Measurements from ENCODE around the gene PDE8B. TPM values are rescaled to one million over a fixed set of nuclear protein-coding genes. Genes with fewer than 3 reads are reported as not detected.
A peak's percentile ranks its signal among the peaks of the same experiment; 100 is the strongest.

PDE8B gene
- total RNA-seq, 4 donors from 2014 or later: 1.1 to 3.9 (median 1.5) TPM

GRCh38 chr5:77208507-77209163 is 1.8 kb upstream of the PDE8B start:
- H3K27ac ChIP-seq: no peak overlapping the region
- TF ChIP-seq CTCF (IDR thresholded peaks at IDR 0.05) (no peak), POLR2A (IDR thresholded peaks at IDR 0.05) (no peak), POLR2AphosphoS5 (IDR thresholded peaks at IDR 0.05) (no peak), EP300 (IDR thresholded peaks at IDR 0.05) (no peak)
- no peaks in the 10 kb centered on the region for H3K36me3 ChIP-seq
- H3K9me3 ChIP-seq: no peaks in the 10 kb centered on the region
- peaks cover 33% of the 10 kb centered on the region for H3K27me3 ChIP-seq
- DNase-seq (ENCODE audit: low spot score in 2 of 2): no peak
- WGBS: 86% methylated on average over 1 of the region's 1 CpG
- H3K4me1 ChIP-seq: peaks cover 18% of the 10 kb centered on the region
- H3K4me3 ChIP-seq: no peak overlapping the region

GRCh38 chr5:77209495-77210090 is 887 bp upstream of the PDE8B start:
- Histone ChIP-seq H3K9me3 (no peaks in the 10 kb centered on the region), H3K27ac (no peak overlapping the region), H3K27me3 (peaks cover 40% of the 10 kb centered on the region), H3K4me3 (peak overlapping the region; percentile 73), H3K36me3 (no peaks in the 10 kb centered on the region), H3K4me1 (peaks cover 18% of the 10 kb centered on the region)
- 69% methylated on average over 14 of the region's 14 CpGs for WGBS
- DNase-seq (ENCODE audit: low spot score in 2 of 2): no peak
- TF ChIP-seq POLR2AphosphoS5 (IDR thresholded peaks at IDR 0.05) (no peak), CTCF (IDR thresholded peaks at IDR 0.05) (no peak), EP300 (IDR thresholded peaks at IDR 0.05) (no peak), POLR2A (IDR thresholded peaks at IDR 0.05) (no peak)

- DNase-seq (ENCODE audit: low spot score in 2 of 2): no peak
- Histone ChIP-seq H3K9me3 (no peaks in the 10 kb centered on the region), H3K4me3 (peak overlapping the region; percentile 73), H3K36me3 (no peaks in the 10 kb centered on the region), H3K4me1 (peaks cover 18% of the 10 kb centered on the region), H3K27me3 (peaks cover 49% of the 10 kb centered on the region), H3K27ac (no peak overlapping the region)
- WGBS: 8% methylated on average over 5 of the region's 61 CpGs
- TF ChIP-seq POLR2AphosphoS5 (IDR thresholded peaks at IDR 0.05): no peak
- TF ChIP-seq CTCF (IDR thresholded peaks at IDR 0.05): no peak
- no peak for TF ChIP-seq EP300 (IDR thresholded peaks at IDR 0.05)
- TF ChIP-seq POLR2A (IDR thresholded peaks at IDR 0.05): no peak
Observed at GRCh38 chr5:77210964-77211690, 647 bp downstream of the PDE8B start.

GRCh38 chr5:77211691-77212047 is 1.2 kb downstream of the PDE8B start:
- H3K9me3 ChIP-seq: no peaks in the 10 kb centered on the region
- peak overlapping the region; percentile 73 for H3K4me3 ChIP-seq
- TF ChIP-seq EP300 (IDR thresholded peaks at IDR 0.05) (no peak), CTCF (IDR thresholded peaks at IDR 0.05) (no peak), POLR2AphosphoS5 (IDR thresholded peaks at IDR 0.05) (no peak), POLR2A (IDR thresholded peaks at IDR 0.05) (no peak)
- peaks cover 18% of the 10 kb centered on the region for H3K4me1 ChIP-seq
- no peak for DNase-seq (ENCODE audit: low spot score in 2 of 2)
- WGBS: 47% methylated on average over 10 of the region's 10 CpGs
- H3K36me3 ChIP-seq: no peaks in the 10 kb centered on the region
- H3K27ac ChIP-seq: no peak overlapping the region
- peaks cover 49% of the 10 kb centered on the region for H3K27me3 ChIP-seq

GRCh38 chr5:77213601-77214000 is 3.1 kb downstream of the PDE8B start:
- Histone ChIP-seq H3K36me3 (no peaks in the 10 kb centered on the region), H3K27me3 (peaks cover 49% of the 10 kb centered on the region), H3K27ac (no peak overlapping the region), H3K4me3 (no peak overlapping the region), H3K9me3 (no peaks in the 10 kb centered on the region), H3K4me1 (peaks cover 18% of the 10 kb centered on the region)
- TF ChIP-seq EP300 (IDR thresholded peaks at IDR 0.05) (no peak), POLR2AphosphoS5 (IDR thresholded peaks at IDR 0.05) (no peak), CTCF (IDR thresholded peaks at IDR 0.05) (no peak), POLR2A (IDR thresholded peaks at IDR 0.05) (no peak)
- 58% methylated on average over 1 of the region's 1 CpG for WGBS
- no peak for DNase-seq (ENCODE audit: low spot score in 2 of 2)

All from suprapubic skin (tissue), 4 donors.